ENCODE data around the gene TRAPPC3.

- TF ChIP-seq EZH2phosphoT487 (conservative IDR thresholded peaks at IDR 0.05; ENCODE audit: low read length): no peak
- TF ChIP-seq, protein P1, sequence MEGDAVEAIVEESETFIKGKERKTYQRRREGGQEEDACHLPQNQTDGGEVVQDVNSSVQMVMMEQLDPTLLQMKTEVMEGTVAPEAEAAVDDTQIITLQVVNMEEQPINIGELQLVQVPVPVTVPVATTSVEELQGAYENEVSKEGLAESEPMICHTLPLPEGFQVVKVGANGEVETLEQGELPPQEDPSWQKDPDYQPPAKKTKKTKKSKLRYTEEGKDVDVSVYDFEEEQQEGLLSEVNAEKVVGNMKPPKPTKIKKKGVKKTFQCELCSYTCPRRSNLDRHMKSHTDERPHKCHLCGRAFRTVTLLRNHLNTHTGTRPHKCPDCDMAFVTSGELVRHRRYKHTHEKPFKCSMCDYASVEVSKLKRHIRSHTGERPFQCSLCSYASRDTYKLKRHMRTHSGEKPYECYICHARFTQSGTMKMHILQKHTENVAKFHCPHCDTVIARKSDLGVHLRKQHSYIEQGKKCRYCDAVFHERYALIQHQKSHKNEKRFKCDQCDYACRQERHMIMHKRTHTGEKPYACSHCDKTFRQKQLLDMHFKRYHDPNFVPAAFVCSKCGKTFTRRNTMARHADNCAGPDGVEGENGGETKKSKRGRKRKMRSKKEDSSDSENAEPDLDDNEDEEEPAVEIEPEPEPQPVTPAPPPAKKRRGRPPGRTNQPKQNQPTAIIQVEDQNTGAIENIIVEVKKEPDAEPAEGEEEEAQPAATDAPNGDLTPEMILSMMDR (IDR thresholded peaks at IDR 0.05; ENCODE audit: insufficient read depth, low read length, poor library complexity, severe bottlenecking): no peak
Observed at GRCh38 chr1:36115200-36115669, 34.1 kb downstream of the TRAPPC3 start.

Data from SU-DHL-6 (cell line).